Measurements from ENCODE around the gene FOXG1. TPM values are rescaled to one million over a fixed set of nuclear protein-coding genes. Genes with fewer than 3 reads are reported as not detected.

The FOXG1 gene
- total RNA-seq, 4 donors from 2014 or later, result not detected

GRCh38 chr14:28767030-28767852 is 654 bp downstream of the FOXG1 start:
- no peak for TF ChIP-seq CTCF (IDR thresholded peaks at IDR 0.05; ENCODE audit: low read depth)

GRCh38 chr14:28767853-28768741 is 1.5 kb downstream of the FOXG1 start:
- no peak for TF ChIP-seq CTCF (IDR thresholded peaks at IDR 0.05; ENCODE audit: low read depth)

DNA sequence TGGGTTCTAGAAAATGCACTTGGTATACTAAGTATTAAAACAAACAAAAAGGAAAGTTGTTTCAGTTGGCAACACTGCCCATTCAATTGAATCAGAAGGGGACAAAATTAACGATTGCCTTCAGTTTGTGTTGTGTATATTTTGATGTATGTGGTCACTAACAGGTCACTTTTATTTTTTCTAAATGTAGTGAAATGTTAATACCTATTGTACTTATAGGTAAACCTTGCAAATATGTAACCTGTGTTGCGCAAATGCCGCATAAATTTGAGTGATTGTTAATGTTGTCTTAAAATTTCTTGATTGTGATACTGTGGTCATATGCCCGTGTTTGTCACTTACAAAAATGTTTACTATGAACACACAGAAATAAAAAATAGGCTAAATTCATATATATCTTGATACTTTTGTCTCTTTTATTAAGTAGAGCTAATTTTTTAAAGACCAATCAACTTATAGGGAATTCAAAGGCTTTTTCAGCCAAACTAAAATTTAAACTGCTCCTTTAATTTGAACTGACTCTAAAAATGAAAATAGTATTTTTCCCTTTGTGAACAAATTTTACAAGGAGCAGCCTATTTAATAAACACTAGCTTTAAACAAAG is 2.8 kb downstream of the FOXG1 start:
- TF ChIP-seq CTCF (IDR thresholded peaks at IDR 0.05; ENCODE audit: low read depth), result no peak

DNA sequence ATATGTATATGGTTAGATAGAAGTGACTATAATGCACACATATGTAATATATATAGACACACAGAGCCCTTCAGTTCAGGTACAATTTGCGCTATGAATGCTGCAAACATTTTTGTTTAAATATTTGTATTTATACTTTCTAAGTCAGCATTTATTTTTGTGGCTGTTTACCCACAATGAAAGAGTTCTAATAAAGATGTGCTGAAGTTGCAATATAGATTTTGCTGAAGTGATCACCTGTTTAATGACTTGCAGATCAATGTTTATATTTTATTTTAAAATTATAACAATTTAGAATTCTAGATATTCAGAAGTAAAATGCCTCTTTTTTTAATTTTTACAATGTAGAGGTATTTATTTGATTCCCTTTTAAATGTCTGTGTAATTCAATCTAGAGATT is 3.5 kb downstream of the FOXG1 start:
- no peak for TF ChIP-seq CTCF (IDR thresholded peaks at IDR 0.05; ENCODE audit: low read depth)

- no peak for TF ChIP-seq CTCF (IDR thresholded peaks at IDR 0.05; ENCODE audit: low read depth)
These were observed 4.0 kb downstream of the FOXG1 start for GRCh38 chr14:28770630-28771029.

- TF ChIP-seq CTCF (IDR thresholded peaks at IDR 0.05; ENCODE audit: low read depth), result no peak
These were observed 4.6 kb downstream of the FOXG1 start for GRCh38 chr14:28771168-28771567.

GRCh38 chr14:28772613-28773012 is 6.0 kb downstream of the FOXG1 start:
- TF ChIP-seq CTCF (IDR thresholded peaks at IDR 0.05; ENCODE audit: low read depth), result no peak
